Right ventricle myocardium inferior (tissue), 1 donor: ENCODE measurements around the gene SAMSN1. TPM values are rescaled to one million over a fixed set of nuclear protein-coding genes. Genes with fewer than 3 reads are reported as not detected.

Source experiments
- ATAC-seq: fragments of 200-7000 bp; cut with Tn5 transposase; one replicate; pipeline ENCODE4 v1.9.1; 2020; ENCODE audit warnings: mild to moderate bottlenecking, moderate library complexity
- DNase-seq: peaks from one replicate; pipeline ENCODE4 v3.0.0; 2021; ENCODE audit errors: missing footprints
- intact Hi-C: fragments of 100-400 bp; cut with DNase I; formaldehyde crosslinking; loops from one replicate; pipeline ENCODE4 v1.11.0; 2022
- total RNA-seq: library from RNA; stranded (reverse); fragmentation: NEBNext Ultra II Directional; extraction: Animal tissue kit (Norgen Biotek cat#: 25700); gene quantifications from one replicate; pipeline ENCODE4 v1.2.1, GENCODE V29; 2021
- donor health status: DM: no; HTN: yes; CAD: no; lungs with severe emphysema.

SAMSN1 gene
- total RNA-seq, 1 donor from 2014 or later: 2.4 TPM

DNA sequence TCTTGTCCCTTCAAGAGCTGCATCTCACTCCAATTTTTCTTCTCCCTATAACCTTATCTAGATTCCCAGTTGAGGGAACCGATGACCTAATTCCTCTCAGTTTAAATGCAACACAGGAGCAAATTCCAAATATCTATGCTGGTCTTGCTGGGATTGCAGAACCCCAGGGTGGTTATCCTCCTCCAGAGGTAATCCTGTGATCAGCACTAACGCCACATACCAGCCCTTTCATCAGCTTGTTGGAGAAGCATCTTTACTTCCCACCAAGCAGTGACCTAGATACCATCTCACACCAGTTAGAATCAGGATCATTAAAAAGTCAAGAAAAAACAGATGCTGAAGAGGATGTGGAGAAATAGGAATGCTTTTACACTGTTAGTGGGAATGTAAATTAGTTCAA lies 52.4 kb downstream of the SAMSN1 start:
- ATAC-seq: no peak
- intact Hi-C loops: no loop called here

DNA sequence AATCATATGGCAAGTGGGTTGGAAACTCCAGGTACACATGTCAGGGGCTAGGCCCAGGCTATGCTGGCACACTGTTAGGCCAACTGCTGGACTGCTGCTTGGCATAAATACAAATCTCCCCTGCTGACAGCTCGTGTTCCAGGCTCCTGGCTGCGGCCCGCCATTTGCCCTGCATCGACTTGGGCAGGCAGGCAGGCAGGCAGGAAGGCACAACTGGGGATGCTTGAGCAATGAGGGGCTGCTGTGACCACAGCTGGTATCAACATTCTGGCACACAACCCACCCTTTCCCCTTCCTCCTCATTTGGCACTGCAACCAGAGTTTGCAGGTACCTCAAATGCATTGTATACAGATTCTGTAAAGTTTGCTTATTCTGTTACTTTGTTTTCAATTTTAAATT lies 53.2 kb downstream of the SAMSN1 start:
- DNase-seq: no peak
- no peak for ATAC-seq
- intact Hi-C loops: no loop called here

More for the DNA sequence above, 52.4 kb downstream of the SAMSN1 start:
- no peak for DNase-seq

DNA sequence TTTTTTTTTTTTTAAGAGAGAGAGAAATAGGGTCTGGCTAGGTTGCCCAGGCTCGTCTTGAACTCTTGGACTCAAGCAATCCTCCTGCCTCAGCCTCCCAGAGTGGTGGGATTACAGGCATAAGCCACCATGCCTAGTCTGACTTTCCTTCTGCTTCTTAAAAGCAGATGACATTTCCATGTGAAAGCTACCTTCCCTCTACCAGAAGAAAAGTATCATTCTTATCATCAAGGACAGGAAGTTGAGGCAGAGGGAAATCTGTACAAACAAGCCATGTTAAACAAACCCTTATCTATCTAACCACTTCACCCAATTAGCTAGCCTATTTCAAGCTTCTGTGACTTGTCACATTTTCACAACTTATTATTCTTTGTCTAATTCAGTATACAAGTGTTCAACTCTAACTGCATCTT lies 54.8 kb downstream of the SAMSN1 start:
- ATAC-seq (no peak), DNase-seq (no peak)
- intact Hi-C loops: no loop called here

DNA sequence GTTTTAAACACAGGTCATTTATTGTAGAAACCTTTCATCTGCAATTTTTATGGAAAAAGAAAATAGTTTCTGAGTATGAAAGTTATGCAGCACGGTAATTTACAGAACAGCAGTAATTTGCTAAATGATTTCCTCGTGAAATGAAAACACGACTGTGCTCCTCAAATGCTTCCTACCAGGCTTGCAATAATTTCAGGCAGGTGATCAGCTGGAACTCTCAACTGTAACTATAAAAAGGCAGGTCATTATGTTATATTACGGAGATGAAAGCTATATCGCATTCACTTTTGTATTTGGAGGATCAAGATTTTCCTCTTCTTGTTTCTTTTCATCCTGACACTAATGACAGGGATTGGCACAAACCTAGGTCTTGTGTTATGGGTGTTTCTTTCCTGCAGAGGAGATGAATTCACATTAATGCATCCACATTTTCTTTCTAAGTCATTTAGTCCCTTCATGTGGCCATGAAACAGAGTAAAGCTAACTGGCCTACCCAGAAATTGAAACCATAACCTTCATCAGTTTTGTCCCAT lies 57.4 kb downstream of the SAMSN1 start:
- DNase-seq (no peak), ATAC-seq (no peak)
- intact Hi-C loops: no loop called here

DNA sequence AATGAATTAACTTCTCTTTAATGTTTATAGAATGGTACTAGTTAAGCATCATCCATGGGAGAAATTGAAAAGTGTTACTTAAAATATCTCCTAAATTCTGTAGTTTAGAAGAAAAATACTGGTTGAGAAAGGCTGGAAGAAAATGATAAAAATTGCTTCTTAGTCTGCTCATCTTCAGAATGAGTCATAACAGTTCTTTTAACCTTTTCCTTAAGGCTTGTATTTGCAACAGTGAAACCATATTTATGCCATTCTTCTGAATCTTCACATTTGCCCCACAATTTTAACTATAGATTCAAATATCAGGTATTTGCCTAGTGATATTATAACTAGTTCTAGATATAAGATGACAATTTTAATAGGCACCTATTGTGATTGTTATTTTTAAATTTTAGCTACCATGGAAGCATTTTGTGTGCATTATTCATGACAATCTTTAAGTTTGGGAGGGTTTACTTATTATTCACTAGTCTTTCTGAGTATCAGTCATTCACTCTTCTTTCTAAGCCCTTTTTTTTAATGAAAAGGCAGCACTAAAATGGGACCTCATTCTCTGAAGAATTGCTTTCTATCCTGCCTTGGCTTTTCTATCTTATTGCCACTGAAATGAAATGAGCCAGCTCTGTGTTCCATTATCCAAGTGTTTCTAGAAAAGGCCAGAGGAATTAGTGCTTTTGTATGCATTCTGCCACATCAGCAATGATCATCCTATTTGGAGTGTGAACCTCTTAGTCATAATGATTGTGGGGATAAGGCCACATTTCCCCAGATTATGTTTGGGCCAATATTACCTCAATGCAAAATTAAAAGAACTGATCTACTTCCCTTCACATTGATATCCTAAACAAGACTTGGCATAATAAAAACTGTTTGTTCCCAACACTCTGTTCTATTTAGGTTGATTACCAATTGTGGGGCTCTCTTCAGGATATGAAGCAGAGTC lies 58.4 kb downstream of the SAMSN1 start:
- no peak for ATAC-seq
- no peak for DNase-seq
- intact Hi-C loops: no loop called here

DNA sequence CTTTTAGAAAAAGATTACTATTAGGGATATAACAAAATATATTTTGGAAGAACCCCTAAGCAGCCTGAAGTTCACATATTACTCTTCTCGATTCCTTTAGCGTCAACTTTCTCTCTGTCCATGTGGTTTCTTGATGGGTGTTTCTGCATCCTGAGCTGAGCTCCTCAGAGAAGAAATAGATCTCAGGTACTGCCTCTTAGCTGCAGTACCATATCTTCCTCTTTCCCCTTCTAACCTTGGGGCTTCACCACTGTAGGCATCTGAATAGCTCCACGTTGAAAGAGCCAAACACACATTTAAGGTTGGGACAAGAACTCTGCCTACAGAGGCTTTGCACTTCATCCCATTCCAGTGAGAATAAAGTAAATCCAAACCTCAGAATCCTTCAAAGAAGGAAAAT lies 59.2 kb downstream of the SAMSN1 start:
- intact Hi-C loops: no loop called here
- no peak for DNase-seq
- no peak for ATAC-seq

DNA sequence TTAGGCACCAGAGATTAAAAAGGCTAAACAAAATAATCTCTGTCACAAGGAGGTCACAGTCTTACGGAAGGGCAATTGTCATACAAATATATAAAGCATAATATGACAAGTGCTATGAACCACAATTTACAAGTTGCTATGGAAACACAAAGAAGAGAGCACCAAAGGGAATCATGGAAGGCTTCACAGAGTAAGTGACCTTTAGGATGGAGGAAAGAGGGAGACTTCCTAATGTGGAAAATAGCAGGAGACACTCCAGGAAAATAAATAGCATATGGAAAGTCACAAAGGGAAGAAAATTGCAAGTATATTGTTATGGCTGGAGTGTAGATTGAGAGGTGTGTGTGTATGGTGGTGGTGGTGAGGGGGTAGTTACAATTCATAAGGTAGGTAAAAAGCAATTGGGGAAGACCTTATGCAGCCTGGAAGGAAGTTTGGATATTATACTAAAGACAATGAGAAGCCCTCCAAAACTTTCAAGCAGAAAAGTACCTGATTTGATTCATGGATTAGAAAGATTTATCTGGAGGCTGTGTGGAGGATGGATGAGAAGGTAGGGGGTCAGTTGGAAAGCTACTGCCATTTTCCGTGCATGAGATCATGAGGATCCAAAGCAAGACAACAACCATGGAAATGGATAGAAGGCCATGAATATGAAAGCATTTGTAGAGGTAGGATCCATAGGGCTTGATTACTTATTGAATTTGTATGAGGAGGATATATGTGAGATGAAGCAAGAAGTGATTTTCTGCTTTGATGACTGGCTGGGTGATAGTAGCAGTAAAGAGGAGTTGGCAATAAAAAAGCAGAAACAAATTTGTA lies 61.7 kb downstream of the SAMSN1 start:
- DNase-seq (no peak), ATAC-seq (no peak)
- intact Hi-C loops: no loop called here

DNA sequence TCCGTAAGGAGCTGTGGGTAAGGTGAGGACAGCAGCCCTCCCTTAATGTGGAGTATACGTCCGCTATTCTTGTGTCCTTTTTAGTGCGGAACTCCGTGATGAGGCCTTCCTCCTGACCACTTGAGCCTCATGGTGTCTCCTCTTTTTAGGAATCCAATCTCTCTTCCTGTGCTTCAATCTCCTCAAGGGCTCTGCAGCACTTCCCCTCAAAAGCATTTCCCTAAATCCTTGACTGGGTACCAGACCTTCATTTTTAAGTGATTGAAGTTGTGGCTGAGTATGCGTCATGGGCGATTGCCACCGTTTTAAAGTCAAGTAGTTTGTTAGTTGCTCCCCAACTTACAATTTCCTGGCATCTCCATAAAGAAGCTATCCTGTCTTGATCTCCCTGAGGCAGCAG lies 62.8 kb downstream of the SAMSN1 start:
- ATAC-seq: no peak
- DNase-seq: no peak
- intact Hi-C loops: no loop called here

DNA sequence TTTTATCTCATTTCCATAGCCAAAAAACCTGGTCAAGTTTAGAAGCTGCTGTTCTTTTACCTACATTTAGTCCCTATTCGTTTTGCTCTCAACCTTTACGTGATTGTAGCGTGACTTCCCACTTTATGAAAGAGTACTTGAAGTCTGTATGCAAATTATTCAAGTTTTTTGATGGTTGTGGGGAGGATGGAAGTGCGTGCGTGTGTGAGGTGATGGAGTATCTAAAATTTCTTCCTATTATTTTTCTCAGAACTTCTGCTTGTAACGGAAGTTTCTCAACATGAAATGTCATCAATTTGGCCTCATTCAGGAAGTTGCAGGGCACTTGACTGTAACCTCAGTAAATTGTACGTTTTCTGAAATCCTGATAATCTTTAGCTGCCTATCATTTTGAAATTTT lies 64.0 kb downstream of the SAMSN1 start:
- DNase-seq: no peak
- intact Hi-C loops: no loop called here
- ATAC-seq: no peak

DNA sequence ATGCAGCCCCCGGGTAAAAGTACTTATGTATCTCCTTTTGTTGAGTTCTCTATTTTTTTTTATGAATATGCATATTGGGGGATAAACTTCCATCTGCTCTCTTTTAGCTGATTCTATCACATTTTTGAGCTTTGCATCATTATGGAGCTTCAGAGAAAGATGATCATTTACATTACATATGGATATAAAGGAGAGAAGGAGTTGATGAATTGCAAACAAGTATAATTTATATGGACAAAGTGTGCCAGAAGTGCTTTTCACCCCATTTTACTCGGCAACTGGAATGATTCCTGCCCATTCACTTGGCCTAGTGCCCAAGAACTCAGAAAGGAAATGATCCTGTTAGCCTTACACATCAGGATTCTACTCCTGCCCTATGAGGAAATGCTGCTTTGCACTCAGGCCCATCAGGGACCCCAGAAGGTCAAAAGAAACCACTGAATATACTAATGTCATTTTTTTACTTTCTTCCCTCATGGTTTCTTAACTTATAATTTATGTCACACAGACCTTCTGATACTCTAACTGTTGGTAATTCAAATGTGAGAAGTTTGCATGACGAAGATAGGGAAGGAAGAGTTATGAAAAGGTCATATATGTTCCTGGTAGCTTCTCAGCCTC lies 65.6 kb downstream of the SAMSN1 start:
- ATAC-seq (no peak), DNase-seq (no peak)
- intact Hi-C loops: no loop called here

DNA sequence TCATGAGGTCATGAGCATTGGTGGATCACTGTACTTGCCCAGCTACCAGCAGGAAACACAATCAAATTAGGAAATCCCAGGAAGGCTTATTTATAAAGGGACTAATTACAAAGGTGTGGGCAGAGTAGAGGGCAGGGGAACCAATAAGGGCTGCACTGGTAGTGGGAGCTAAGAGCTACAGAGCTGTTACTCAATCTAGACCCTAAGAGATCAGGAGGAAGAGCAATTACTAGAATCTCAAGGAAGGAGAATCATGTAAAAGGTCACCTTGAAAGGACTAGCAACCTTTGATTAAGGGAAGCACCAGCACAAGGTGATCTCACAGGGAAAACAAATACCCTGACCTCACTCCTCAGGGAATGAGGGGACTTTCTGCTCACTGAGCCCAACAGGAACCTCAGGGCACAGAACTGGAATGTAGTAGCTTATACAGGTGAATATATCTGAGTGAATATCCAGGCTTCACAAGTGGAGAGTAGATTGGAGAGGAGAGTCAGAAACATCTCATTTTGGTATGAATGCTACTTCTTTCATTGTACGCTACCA lies 66.8 kb downstream of the SAMSN1 start:
- no peak for ATAC-seq
- intact Hi-C loops: no loop called here
- no peak for DNase-seq

DNA sequence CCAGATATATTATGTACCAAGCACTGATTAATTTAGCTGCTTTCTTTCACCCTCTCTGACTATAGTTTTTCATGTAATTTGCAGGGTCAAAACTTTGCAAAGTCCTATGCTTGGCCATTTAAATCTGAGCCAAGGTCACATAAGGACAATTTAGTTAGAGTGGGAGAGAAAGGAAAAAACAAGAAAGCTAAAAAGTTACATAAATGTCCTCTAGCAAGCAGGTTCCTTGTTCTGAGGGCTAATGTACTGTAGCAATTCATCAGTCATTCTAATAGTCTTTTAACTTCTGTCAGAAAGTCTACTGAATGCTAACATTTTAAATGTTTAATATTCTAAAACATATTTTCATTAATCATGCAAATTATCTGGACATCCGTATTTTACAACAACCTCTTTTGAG lies 68.3 kb downstream of the SAMSN1 start:
- no peak for DNase-seq
- ATAC-seq: no peak
- intact Hi-C loops: no loop called here

DNA sequence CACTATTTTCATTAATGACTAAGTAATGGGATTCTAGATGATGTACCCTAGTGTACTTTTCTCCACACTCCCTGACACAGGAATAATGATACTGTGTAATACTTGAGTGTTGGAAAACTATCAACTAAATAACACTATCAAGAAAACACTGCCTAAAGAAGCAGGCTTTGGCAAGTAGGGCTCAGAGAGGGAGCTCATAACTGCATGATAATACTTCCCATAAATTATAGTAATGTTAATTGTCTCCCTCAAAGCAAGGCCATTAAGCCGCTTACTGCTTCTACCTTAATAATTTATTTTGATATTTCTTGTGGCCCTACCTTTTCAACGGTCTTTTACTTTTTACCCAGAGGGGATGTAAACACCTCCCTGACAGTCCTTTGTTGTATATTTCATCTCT lies 69.0 kb downstream of the SAMSN1 start:
- no peak for ATAC-seq
- intact Hi-C loops: no loop called here
- DNase-seq: no peak

DNA sequence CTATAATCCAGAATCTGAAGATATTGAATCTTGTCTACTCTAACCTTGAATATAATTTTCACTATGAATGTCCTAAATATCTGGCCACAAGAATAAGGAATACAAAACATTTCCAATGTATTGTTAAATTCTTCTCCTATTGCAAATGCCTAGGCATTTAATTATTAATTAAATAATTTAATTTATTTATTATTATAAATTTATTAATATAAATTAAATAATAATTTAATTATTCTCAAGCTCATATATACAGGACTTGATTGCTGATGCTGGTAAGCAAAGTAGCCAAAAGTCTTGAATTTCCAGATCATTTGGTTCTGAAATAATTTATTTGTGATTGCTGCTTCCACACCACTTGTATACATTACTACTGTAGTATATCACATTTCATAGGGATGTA lies 71.1 kb downstream of the SAMSN1 start:
- intact Hi-C loops: no loop called here
- DNase-seq (no peak), ATAC-seq (no peak)

DNA sequence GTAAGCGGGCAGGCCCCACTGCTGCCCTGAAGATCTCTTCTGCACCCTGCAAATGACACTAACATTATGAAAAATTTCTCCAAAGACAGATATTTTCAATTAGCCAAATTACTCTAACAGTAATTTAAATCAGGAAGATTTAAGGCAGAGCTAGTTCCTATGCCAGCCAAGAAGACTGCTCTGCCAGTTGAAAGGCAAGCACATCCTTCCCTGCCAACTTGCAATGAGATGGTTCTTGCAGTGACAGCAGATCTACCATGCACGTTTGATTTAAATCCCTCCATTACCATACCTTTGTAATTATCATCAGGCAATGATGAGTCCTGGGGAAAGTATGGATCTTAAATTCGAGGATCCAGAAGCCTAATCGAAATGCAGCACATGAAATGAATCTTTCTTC lies 76.5 kb downstream of the SAMSN1 start:
- no peak for ATAC-seq

DNA sequence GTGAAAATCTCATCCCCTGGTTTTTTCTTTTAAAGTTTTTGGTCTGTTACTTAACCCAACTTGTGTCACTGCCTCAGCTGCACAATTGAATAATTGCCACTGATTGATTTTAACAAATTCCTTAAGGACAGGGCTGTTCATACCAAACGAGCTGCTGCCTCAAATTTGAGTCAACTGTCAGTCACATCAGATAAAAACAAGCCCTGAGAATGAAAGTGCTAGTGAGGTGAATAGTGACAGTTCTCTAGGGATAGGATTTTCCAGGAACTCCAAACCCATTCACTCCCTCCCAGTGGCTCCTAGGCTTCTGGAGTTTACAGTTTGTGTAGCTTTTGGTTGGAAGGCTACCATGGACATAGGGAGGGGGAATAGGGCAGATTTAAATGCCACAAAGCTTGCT lies 79.4 kb downstream of the SAMSN1 start:
- ATAC-seq (no peak), DNase-seq (no peak)
- intact Hi-C loops: no loop called here

More for the DNA sequence above, 76.5 kb downstream of the SAMSN1 start:
- intact Hi-C loops: no loop called here
- no peak for DNase-seq

DNA sequence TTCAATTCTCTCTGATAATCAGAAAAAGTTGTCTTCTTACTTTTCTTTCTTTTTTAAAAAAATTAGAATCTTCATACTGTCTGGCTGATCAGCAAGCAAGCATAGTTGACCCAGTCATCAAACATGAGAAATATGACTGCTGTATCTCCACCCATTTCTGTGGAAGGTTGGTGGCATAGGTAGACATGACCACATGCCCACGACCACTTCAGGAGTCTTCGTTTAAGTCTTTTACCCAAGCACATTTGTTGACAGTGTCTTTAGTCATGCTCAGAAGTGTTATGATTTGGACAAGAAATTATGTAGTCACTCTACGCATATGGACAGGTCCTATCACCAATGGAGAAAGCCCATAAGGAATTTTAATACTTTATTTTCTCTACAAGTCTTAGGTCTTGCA lies 88.4 kb downstream of the SAMSN1 start:
- DNase-seq: no peak
- ATAC-seq: no peak
- intact Hi-C loops: no loop called here

DNA sequence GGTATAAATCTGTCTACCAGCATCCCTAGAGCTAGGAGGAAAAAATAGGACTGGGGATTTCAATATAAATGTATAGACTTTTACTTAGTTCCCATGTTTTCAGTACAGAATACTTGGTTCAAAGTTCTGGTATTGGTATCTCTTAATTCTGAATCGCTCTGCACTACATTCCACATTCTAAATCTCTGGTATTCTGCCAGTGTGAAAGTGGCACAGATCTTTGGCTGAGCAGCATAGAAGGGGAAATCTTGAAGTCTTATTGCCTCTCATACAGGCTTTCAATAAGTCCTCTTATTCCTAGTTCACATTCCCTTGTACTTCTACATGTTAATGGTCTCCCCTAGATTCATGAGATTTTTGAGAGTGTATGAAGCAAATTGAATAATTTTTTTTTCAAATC lies 89.2 kb downstream of the SAMSN1 start:
- intact Hi-C loops: no loop called here
- DNase-seq (no peak), ATAC-seq (no peak)
